ENCODE measurements around the gene NUB1.

DNA sequence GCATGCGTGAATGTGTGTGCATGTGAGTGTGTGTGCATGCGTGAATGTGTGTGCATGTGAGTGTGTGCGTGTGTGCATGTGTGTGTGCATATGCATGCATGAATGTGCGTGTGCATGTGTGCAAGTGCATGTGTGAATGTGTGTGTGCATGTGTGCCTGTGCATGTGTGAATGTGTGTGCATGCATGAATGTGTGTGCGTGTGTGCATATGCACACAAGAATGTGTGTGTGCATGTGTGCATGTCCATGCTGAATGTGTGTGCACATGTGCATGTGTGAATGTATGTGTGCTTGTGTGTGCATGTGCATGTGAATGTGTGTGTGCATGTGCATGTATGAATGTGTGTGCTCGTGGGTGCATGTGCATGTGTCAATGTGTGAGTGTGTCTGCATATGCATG lies 42.1 kb upstream of the NUB1 start:
- TF ChIP-seq, protein P1, sequence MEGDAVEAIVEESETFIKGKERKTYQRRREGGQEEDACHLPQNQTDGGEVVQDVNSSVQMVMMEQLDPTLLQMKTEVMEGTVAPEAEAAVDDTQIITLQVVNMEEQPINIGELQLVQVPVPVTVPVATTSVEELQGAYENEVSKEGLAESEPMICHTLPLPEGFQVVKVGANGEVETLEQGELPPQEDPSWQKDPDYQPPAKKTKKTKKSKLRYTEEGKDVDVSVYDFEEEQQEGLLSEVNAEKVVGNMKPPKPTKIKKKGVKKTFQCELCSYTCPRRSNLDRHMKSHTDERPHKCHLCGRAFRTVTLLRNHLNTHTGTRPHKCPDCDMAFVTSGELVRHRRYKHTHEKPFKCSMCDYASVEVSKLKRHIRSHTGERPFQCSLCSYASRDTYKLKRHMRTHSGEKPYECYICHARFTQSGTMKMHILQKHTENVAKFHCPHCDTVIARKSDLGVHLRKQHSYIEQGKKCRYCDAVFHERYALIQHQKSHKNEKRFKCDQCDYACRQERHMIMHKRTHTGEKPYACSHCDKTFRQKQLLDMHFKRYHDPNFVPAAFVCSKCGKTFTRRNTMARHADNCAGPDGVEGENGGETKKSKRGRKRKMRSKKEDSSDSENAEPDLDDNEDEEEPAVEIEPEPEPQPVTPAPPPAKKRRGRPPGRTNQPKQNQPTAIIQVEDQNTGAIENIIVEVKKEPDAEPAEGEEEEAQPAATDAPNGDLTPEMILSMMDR (IDR thresholded peaks at IDR 0.05): no peak
- no peak for TF ChIP-seq POLR2A (IDR thresholded peaks at IDR 0.05)

All from heart left ventricle (tissue), 13 donors.